ENCODE data around the gene PRKCZ.

GRCh38 chr1:2172551-2173146, 122.4 kb downstream of the PRKCZ start:
- no peak for TF ChIP-seq CTCF (IDR thresholded peaks at IDR 0.05)
- no peak for TF ChIP-seq POLR2AphosphoS5 (IDR thresholded peaks at IDR 0.05)
- no peak for TF ChIP-seq POLR2A (IDR thresholded peaks at IDR 0.05; ENCODE audit: low read depth)
- no peak for TF ChIP-seq EP300 (IDR thresholded peaks at IDR 0.05)

All from esophagus muscularis mucosa (tissue), 4 donors.